Activated naive CD4-positive, alpha-beta T cell treated with anti-CD3 and anti-CD28 coated beads, Interleukin-2, amount 50 U/mL, for 24 hours (primary cell): Measurements from ENCODE around the gene LEKR1.

Source experiments
- H3K27ac Mint-ChIP-seq: one replicate; pipeline ENCODE4 v1.8.0; 2021; ENCODE audit warnings: mild to moderate bottlenecking, mixed read lengths
- H3K27me3 Mint-ChIP-seq: one replicate; pipeline ENCODE4 v1.8.0; 2021; ENCODE audit warnings: mixed read lengths
- H3K36me3 Mint-ChIP-seq: one replicate; pipeline ENCODE4 v1.8.0; 2021; ENCODE audit warnings: mixed read lengths
- H3K4me1 Mint-ChIP-seq: one replicate; pipeline ENCODE4 v1.8.0; 2021; ENCODE audit warnings: mixed read lengths
- H3K4me3 Mint-ChIP-seq: one replicate; pipeline ENCODE4 v1.8.0; 2021; ENCODE audit warnings: mild to moderate bottlenecking, mixed read lengths
- H3K9me3 Mint-ChIP-seq: one replicate; pipeline ENCODE4 v1.8.0; 2021; ENCODE audit warnings: mixed read lengths

Gene LEKR1

GRCh38 chr3:156826144-156826895, at the start of gene LEKR1:
Gene LEKR1 (plus strand): TSS chr3:156826353. CDS start chr3:156829330, 2,977 bp downstream.
- Mint-ChIP-seq H3K27ac (peak within 1 kb of the TSS; percentile 98), H3K27me3 (no peaks in the 10 kb centered on the region), H3K36me3 (no peaks in the 10 kb centered on the region), H3K9me3 (no peaks in the 10 kb centered on the region), H3K4me1 (peaks cover 22% of the 10 kb centered on the region), H3K4me3 (peak within 1 kb of the TSS; percentile 90)

GRCh38 chr3:156776871-156777270, 49.3 kb upstream of the LEKR1 start:
- H3K4me3 Mint-ChIP-seq, result no peak overlapping the region
- H3K4me1 Mint-ChIP-seq, result no peaks in the 10 kb centered on the region
- H3K27ac Mint-ChIP-seq, result no peak overlapping the region
- H3K9me3 Mint-ChIP-seq, result no peaks in the 10 kb centered on the region
- H3K27me3 Mint-ChIP-seq, result peaks cover 1% of the 10 kb centered on the region
- peaks cover 2% of the 10 kb centered on the region for H3K36me3 Mint-ChIP-seq

GRCh38 chr3:156781310-156782230, 44.6 kb upstream of the LEKR1 start:
- Mint-ChIP-seq H3K4me3 (no peak overlapping the region), H3K9me3 (no peaks in the 10 kb centered on the region), H3K27ac (no peak overlapping the region), H3K36me3 (peaks cover 5% of the 10 kb centered on the region), H3K27me3 (peaks cover 1% of the 10 kb centered on the region), H3K4me1 (no peaks in the 10 kb centered on the region)

GRCh38 chr3:156782319-156782718, 43.8 kb upstream of the LEKR1 start:
- Mint-ChIP-seq H3K9me3 (no peaks in the 10 kb centered on the region), H3K27ac (no peak overlapping the region), H3K36me3 (peaks cover 5% of the 10 kb centered on the region), H3K4me1 (no peaks in the 10 kb centered on the region), H3K4me3 (no peak overlapping the region), H3K27me3 (peaks cover 1% of the 10 kb centered on the region)

- Mint-ChIP-seq H3K27me3 (peaks cover 1% of the 10 kb centered on the region), H3K27ac (no peak overlapping the region), H3K36me3 (peaks cover 5% of the 10 kb centered on the region), H3K9me3 (no peaks in the 10 kb centered on the region), H3K4me1 (peaks cover 1% of the 10 kb centered on the region), H3K4me3 (no peak overlapping the region)
These were observed 43.2 kb upstream of the LEKR1 start for GRCh38 chr3:156782921-156783320.

- H3K27me3 Mint-ChIP-seq, result no peaks in the 10 kb centered on the region
- H3K27ac Mint-ChIP-seq, result no peak overlapping the region
- H3K36me3 Mint-ChIP-seq, result peaks cover 5% of the 10 kb centered on the region
- no peak overlapping the region for H3K4me3 Mint-ChIP-seq
- peaks cover 10% of the 10 kb centered on the region for H3K4me1 Mint-ChIP-seq
- no peaks in the 10 kb centered on the region for H3K9me3 Mint-ChIP-seq
These were observed 39.2 kb upstream of the LEKR1 start for GRCh38 chr3:156787001-156787400.

- H3K27me3 Mint-ChIP-seq, result no peaks in the 10 kb centered on the region
- H3K36me3 Mint-ChIP-seq, result peaks cover 7% of the 10 kb centered on the region
- H3K27ac Mint-ChIP-seq, result no peak overlapping the region
- H3K4me3 Mint-ChIP-seq, result no peak overlapping the region
- no peaks in the 10 kb centered on the region for H3K9me3 Mint-ChIP-seq
- peaks cover 21% of the 10 kb centered on the region for H3K4me1 Mint-ChIP-seq
These were observed 38.1 kb upstream of the LEKR1 start for GRCh38 chr3:156787926-156788663.

GRCh38 chr3:156788846-156789245, 37.3 kb upstream of the LEKR1 start:
- peaks cover 27% of the 10 kb centered on the region for H3K4me1 Mint-ChIP-seq
- H3K36me3 Mint-ChIP-seq, result peaks cover 5% of the 10 kb centered on the region
- H3K4me3 Mint-ChIP-seq, result no peak overlapping the region
- no peak overlapping the region for H3K27ac Mint-ChIP-seq
- no peaks in the 10 kb centered on the region for H3K27me3 Mint-ChIP-seq
- H3K9me3 Mint-ChIP-seq, result no peaks in the 10 kb centered on the region

GRCh38 chr3:156790156-156790555, 36.0 kb upstream of the LEKR1 start:
- H3K9me3 Mint-ChIP-seq, result no peaks in the 10 kb centered on the region
- peaks cover 27% of the 10 kb centered on the region for H3K4me1 Mint-ChIP-seq
- H3K27me3 Mint-ChIP-seq, result no peaks in the 10 kb centered on the region
- no peak overlapping the region for H3K4me3 Mint-ChIP-seq
- peaks cover 2% of the 10 kb centered on the region for H3K36me3 Mint-ChIP-seq
- no peak overlapping the region for H3K27ac Mint-ChIP-seq

- no peak overlapping the region for H3K4me3 Mint-ChIP-seq
- no peaks in the 10 kb centered on the region for H3K27me3 Mint-ChIP-seq
- peaks cover 33% of the 10 kb centered on the region for H3K4me1 Mint-ChIP-seq
- H3K36me3 Mint-ChIP-seq, result peaks cover 4% of the 10 kb centered on the region
- H3K27ac Mint-ChIP-seq, result no peak overlapping the region
- H3K9me3 Mint-ChIP-seq, result no peaks in the 10 kb centered on the region
These were observed 34.0 kb upstream of the LEKR1 start for GRCh38 chr3:156792114-156792513.

GRCh38 chr3:156792536-156792935, 33.6 kb upstream of the LEKR1 start:
- no peak overlapping the region for H3K4me3 Mint-ChIP-seq
- no peaks in the 10 kb centered on the region for H3K27me3 Mint-ChIP-seq
- H3K4me1 Mint-ChIP-seq, result peaks cover 33% of the 10 kb centered on the region
- H3K9me3 Mint-ChIP-seq, result no peaks in the 10 kb centered on the region
- peak overlapping the region; percentile 33 for H3K27ac Mint-ChIP-seq
- peaks cover 4% of the 10 kb centered on the region for H3K36me3 Mint-ChIP-seq

- Mint-ChIP-seq H3K36me3 (peaks cover 4% of the 10 kb centered on the region), H3K9me3 (no peaks in the 10 kb centered on the region), H3K4me1 (peaks cover 32% of the 10 kb centered on the region), H3K4me3 (no peak overlapping the region), H3K27ac (peak overlapping the region; percentile 33), H3K27me3 (no peaks in the 10 kb centered on the region)
These were observed 33.2 kb upstream of the LEKR1 start for GRCh38 chr3:156792945-156793344.

GRCh38 chr3:156793400-156793799, 32.8 kb upstream of the LEKR1 start:
- peaks cover 27% of the 10 kb centered on the region for H3K4me1 Mint-ChIP-seq
- peak overlapping the region; percentile 30 for H3K27ac Mint-ChIP-seq
- peaks cover 4% of the 10 kb centered on the region for H3K36me3 Mint-ChIP-seq
- no peaks in the 10 kb centered on the region for H3K9me3 Mint-ChIP-seq
- no peak overlapping the region for H3K4me3 Mint-ChIP-seq
- H3K27me3 Mint-ChIP-seq, result no peaks in the 10 kb centered on the region

- no peak overlapping the region for H3K27ac Mint-ChIP-seq
- no peak overlapping the region for H3K4me3 Mint-ChIP-seq
- H3K36me3 Mint-ChIP-seq, result peaks cover 5% of the 10 kb centered on the region
- H3K9me3 Mint-ChIP-seq, result no peaks in the 10 kb centered on the region
- peaks cover 23% of the 10 kb centered on the region for H3K4me1 Mint-ChIP-seq
- H3K27me3 Mint-ChIP-seq, result no peaks in the 10 kb centered on the region
These were observed 32.3 kb upstream of the LEKR1 start for GRCh38 chr3:156793851-156794250.

- H3K27ac Mint-ChIP-seq, result no peak overlapping the region
- peaks cover 13% of the 10 kb centered on the region for H3K9me3 Mint-ChIP-seq
- peaks cover 21% of the 10 kb centered on the region for H3K36me3 Mint-ChIP-seq
- no peak overlapping the region for H3K4me3 Mint-ChIP-seq
- H3K27me3 Mint-ChIP-seq, result no peaks in the 10 kb centered on the region
- peaks cover 23% of the 10 kb centered on the region for H3K4me1 Mint-ChIP-seq
These were observed 30.2 kb upstream of the LEKR1 start for GRCh38 chr3:156795890-156796481.
